ENCODE results near the gene ZNF304. TPM values are rescaled to one million over a fixed set of nuclear protein-coding genes. Genes with fewer than 3 reads are reported as not detected.

Gene ZNF304
- total and polyA plus RNA-seq, 2 of the 4 experiments (the other 2 are of a cell fraction): 3.9 to 16.1 TPM

- no peak overlapping the region for H3K27ac ChIP-seq (ENCODE audit: insufficient read depth, low read length)
- H4K8ac ChIP-seq (ENCODE audit: low read depth in 2 of 2, low read length in 2 of 2): no peak overlapping the region
- H3K4me3 ChIP-seq (ENCODE audit: insufficient read depth, low read depth, low read length): no peak overlapping the region
- H3K4me1 ChIP-seq (ENCODE audit: control insufficient read depth, insufficient read depth, low read length): peaks cover 4% of the 10 kb centered on the region; the same call in 1 of the 2 replicates
- no peak for TF ChIP-seq SMC3 (IDR thresholded peaks at IDR 0.05; ENCODE audit: low read depth, low read length)
- TF ChIP-seq MAFK (IDR thresholded peaks at IDR 0.05; ENCODE audit: low read depth, low read length): peak; percentile 93
- H3K9me3 ChIP-seq (ENCODE audit: control insufficient read depth, insufficient read depth, low read length): peaks cover 2% of the 10 kb centered on the region; the same call in 1 of the 2 replicates
- no peaks in the 10 kb centered on the region for H3K27me3 ChIP-seq (ENCODE audit: control insufficient read depth, insufficient read depth, low read length)
- intact Hi-C loops (cut with micrococcal nuclease): no loop called here
- H2AK5ac ChIP-seq (ENCODE audit: low read depth, low read length): no peak overlapping the region
- no peak overlapping the region for H2AK9ac ChIP-seq (replicated peaks; ENCODE audit: low read depth, low read length, poor library complexity)
- peaks cover 32 to 72% of the 10 kb centered on the region in 2 experiments; a peak in 3 of 4 replicates for H3K79me1 ChIP-seq (ENCODE audit: low read depth in 1 of 2, low read length in 2 of 2)
- WGBS, 2 experiments (ENCODE audit: extremely low coverage in 2 of 2, insufficient read length in 1 of 2): no CpG with 5 or more reads among the region's 4 CpGs
- CTCF ChIA-PET: no interaction called here
- no peak overlapping the region for H4K5ac ChIP-seq (ENCODE audit: low read depth, low read length)
- in situ Hi-C loops (cut with MboI; ENCODE audit: low sequenced_read_pairs): no loop called here
- H3K9me1 ChIP-seq (ENCODE audit: insufficient read depth, low read length): peaks cover 15% of the 10 kb centered on the region
- no peak overlapping the region for H3K4ac ChIP-seq (ENCODE audit: low read depth, low read length)
- H3K4me2 ChIP-seq (ENCODE audit: low read depth, low read length): no peak overlapping the region
- H3K14ac ChIP-seq (replicated peaks; ENCODE audit: low read depth, low read length): no peak overlapping the region
- DNase-seq (no peak), ATAC-seq (ENCODE audit: low read depth) (no peak)
- dilution Hi-C loops (cut with HindIII; ENCODE audit: low sequenced_read_pairs, unreplicated experiment): no loop called here
- H2BK5ac ChIP-seq (ENCODE audit: low read depth, low read length, poor library complexity, severe bottlenecking): no peak overlapping the region
- no peak overlapping the region for H4K91ac ChIP-seq (ENCODE audit: insufficient read depth, low read depth, low read length)
- no peak overlapping the region for H3K9ac ChIP-seq (ENCODE audit: low read depth, low read length)
- H4K20me1 ChIP-seq (ENCODE audit: insufficient read depth, low read length): 0 out of 2 replicates have a peak, but pooled peaks cover 10% of the 10 kb centered on the region
- no peak overlapping the region for H3K56ac ChIP-seq (ENCODE audit: extremely low read depth, insufficient read depth, low read length)
- no peak overlapping the region for H2BK20ac ChIP-seq (ENCODE audit: low read depth, low read length)
- POLR2A ChIA-PET (ENCODE audit: unreplicated experiment): no interaction called here
- H2AFZ ChIP-seq (replicated peaks; ENCODE audit: low read length, poor library complexity): no peak overlapping the region
- no peak overlapping the region for H2BK120ac ChIP-seq (ENCODE audit: low read depth, low read length)
- peaks cover 52% of the 10 kb centered on the region for H3K36me3 ChIP-seq (ENCODE audit: control insufficient read depth, insufficient read depth, low read length)
- no TSS peak for BruUV-seq (replicated peaks)
- H2BK15ac ChIP-seq (ENCODE audit: low read depth, low read length): no peak overlapping the region
- no peak overlapping the region for H3K23ac ChIP-seq (ENCODE audit: low read depth, low read length)
- H3K18ac ChIP-seq (ENCODE audit: low read depth, low read length): no peak overlapping the region
These were observed 4.8 kb downstream of the ZNF304 start for GRCh38 chr19:57355916-57356315.

All from IMR-90 (cell line).